Right lobe of liver (tissue), 6 donors: ENCODE results near the gene PDE12. TPM values are rescaled to one million over a fixed set of nuclear protein-coding genes. Genes with fewer than 3 reads are reported as not detected.

Experiments used
- ATAC-seq, 4 donors: fragments of 200-7000 bp; cut with Tn5 transposase; one replicate each; pipeline ENCODE4 v1.9.1; 2020; ENCODE audit warnings: mild to moderate bottlenecking in 4 of 4, moderate library complexity in 4 of 4
- DNase-seq, 3 donors: peaks; one replicate each; pipeline ENCODE4 v3.0.0-alpha.2; 2020
- H3K27ac ChIP-seq, 3 donors: fragments of 200-600 bp; one replicate each; pipeline ENCODE4 v1.8.0; 2022
- H3K27me3 ChIP-seq, 2 donors: fragments of 200-600 bp; one replicate each; pipeline ENCODE4 v1.8.0; 2022
- H3K36me3 ChIP-seq, 4 donors: fragments of 200-600 bp; sonication (generic) in 1 of 4; one replicate each; pipeline versions ENCODE4 v1.5.1 to v1.8.0; 2017 to 2022; ENCODE audit warnings: control low read depth in 1 of 4
- H3K4me1 ChIP-seq, 4 donors: fragments of 200-600 bp; sonication (generic) in 1 of 4; one replicate each; pipeline versions ENCODE4 v1.5.1 to v1.8.0; 2017 to 2022; ENCODE audit warnings: control low read depth in 1 of 4
- H3K4me3 ChIP-seq, 3 donors: fragments of 200-600 bp; one replicate each; pipeline ENCODE4 v1.8.0; 2022
- H3K9me3 ChIP-seq, 4 donors: fragments of 200-600 bp; sonication (generic) in 1 of 4; one replicate each; pipeline versions ENCODE4 v1.5.1 to v1.8.0; 2017 to 2022; ENCODE audit warnings: control low read depth in 1 of 4
- POLR2A ChIP-seq: fragments of 450-650 bp; IDR thresholded peaks from one replicate; pipeline ENCODE4 v1.6.1; 2017; ENCODE audit warnings: antibody characterized with exemption, mild to moderate bottlenecking
- WGBS: methylation state at CpG from one replicate; pipeline ENCODE4 v1.1.6; 2018; ENCODE audit warnings: low coverage, low lambda C conversion rate; ENCODE audit not compliant: insufficient coverage; ENCODE audit errors: missing lambda C conversion rate; 5-methylcytosine and 5-hydroxymethylcytosine counted together
- intact Hi-C, 2 donors: fragments of 100-400 bp; cut with DNase I; formaldehyde crosslinking; loops; one replicate each; pipeline versions ENCODE4 v1.11.2 to v1.14.1; 2022
- total RNA-seq, 6 experiments: library from RNA; depleted of rRNA in 2 of 6; stranded (reverse); fragments of >200 nt in 2 of 6; fragmentation: NEBNext Ultra II Directional in 3 of 6; extraction: Animal tissue kit (Norgen Biotek cat#: 25700) in 3 of 6; gene quantifications; one replicate each; pipeline versions ENCODE4 v1.1.0 to v1.2.4, GENCODE V29; 2016 to 2023
- TF ChIP-seq, protein P1 (sequence below), 4 donors: fragments of 200-600 bp in 3 of 4; fragments of 450-650 bp in 1 of 4; IDR thresholded peaks; one replicate each; pipeline versions ENCODE4 v1.5.1 to v1.8.0; 2016 to 2022; ENCODE audit warnings: antibody characterized with exemption in 4 of 4, mild to moderate bottlenecking in 2 of 4
- donor health status: DM: no; HTN: yes; CAD: no.
- donor health status: DM: no; HTN: no; CAD: no.
- donor health status: DM: no; HTN: no; CAD: no.
- donor health status: DM: no; HTN: yes; CAD: no.
- donor health status: DM: no; HTN: yes; CAD: no.

PDE12 gene
- total RNA-seq, 6 experiments from 2014 or later = 12.1 to 20.7 (median 14.9) TPM

DNA sequence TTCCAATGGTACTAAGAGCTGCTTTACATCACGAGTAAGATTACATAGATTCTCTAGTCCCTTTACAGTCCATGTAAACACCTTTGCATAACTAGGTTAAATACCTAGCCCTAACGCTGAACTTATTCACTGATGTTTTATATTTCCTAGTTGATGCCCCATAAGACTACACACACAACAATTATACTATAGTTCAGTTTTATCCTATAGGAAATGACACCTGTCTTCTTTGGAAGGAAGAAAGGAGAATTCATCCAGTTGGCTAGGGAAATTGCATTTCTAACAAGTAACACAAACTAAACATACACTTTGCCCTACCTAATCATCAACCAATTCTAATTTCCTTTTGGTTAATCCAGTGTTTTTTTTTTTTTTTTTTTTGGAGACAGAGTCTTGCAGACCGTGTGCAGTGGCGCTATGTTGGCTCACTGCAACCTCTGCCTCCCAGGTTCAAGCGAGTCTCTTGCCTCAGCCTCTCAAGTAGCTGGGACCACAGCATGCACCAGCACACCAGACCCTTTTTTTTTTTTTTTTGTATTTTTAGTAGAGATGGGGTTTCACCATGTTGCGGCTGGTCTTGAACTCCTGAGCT lies 13.9 kb downstream of the PDE12 start:
- WGBS = 57% methylated on average over 6 of the region's 6 CpGs
- H3K9me3 ChIP-seq = no peaks in the 10 kb centered on the region

DNA sequence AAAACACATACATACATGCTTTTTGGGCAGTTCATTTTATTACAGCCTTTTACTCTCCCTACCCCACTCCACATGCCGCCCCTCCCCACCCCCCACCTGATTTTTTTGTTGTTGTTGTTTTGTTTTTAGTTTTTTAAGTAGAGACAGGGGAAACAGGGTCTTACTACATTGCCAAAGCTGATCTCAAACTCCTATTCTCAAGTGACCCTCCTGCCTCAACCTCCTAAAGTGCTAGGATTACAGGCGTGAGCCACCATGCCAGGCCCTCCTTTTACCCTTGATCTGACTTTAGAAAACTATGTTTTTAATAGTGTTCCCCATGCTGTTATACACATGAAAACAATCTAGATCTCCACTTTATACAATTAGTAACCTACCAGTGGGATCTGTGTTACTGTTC lies 14.8 kb downstream of the PDE12 start:
- WGBS = 90% methylated on average over 2 of the region's 2 CpGs
- Histone ChIP-seq H3K4me3 (no peak overlapping the region), H3K27me3 (no peaks in the 10 kb centered on the region), H3K36me3 (peaks cover 6 to 44% (median 23%) of the 10 kb centered on the region in 4 donors), H3K27ac (no peak overlapping the region), H3K4me1 (peaks cover 0 to 5% (median 0%) of the 10 kb centered on the region in 4 donors), H3K9me3 (no peaks in the 10 kb centered on the region)
- ATAC-seq = no peak
- TF ChIP-seq, protein P1, sequence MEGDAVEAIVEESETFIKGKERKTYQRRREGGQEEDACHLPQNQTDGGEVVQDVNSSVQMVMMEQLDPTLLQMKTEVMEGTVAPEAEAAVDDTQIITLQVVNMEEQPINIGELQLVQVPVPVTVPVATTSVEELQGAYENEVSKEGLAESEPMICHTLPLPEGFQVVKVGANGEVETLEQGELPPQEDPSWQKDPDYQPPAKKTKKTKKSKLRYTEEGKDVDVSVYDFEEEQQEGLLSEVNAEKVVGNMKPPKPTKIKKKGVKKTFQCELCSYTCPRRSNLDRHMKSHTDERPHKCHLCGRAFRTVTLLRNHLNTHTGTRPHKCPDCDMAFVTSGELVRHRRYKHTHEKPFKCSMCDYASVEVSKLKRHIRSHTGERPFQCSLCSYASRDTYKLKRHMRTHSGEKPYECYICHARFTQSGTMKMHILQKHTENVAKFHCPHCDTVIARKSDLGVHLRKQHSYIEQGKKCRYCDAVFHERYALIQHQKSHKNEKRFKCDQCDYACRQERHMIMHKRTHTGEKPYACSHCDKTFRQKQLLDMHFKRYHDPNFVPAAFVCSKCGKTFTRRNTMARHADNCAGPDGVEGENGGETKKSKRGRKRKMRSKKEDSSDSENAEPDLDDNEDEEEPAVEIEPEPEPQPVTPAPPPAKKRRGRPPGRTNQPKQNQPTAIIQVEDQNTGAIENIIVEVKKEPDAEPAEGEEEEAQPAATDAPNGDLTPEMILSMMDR (IDR thresholded peaks at IDR 0.05) = no peak
- no peak for TF ChIP-seq POLR2A
- no peak for DNase-seq
- intact Hi-C loops = no loop called here

More for the DNA sequence above, 13.9 kb downstream of the PDE12 start:
- H3K27me3 ChIP-seq = no peaks in the 10 kb centered on the region
- peak in 3 of 4 donors; percentile 26 to 55 (median 40) for ATAC-seq
- no peak overlapping the region for H3K4me3 ChIP-seq
- H3K36me3 ChIP-seq = peaks cover 6 to 35% (median 19%) of the 10 kb centered on the region in 4 donors
- TF ChIP-seq, protein P1 (IDR thresholded peaks at IDR 0.05) = no peak
- no peak for TF ChIP-seq POLR2A
- intact Hi-C loops = no loop called here
- peaks cover 0 to 5% (median 0%) of the 10 kb centered on the region in 4 donors for H3K4me1 ChIP-seq
- H3K27ac ChIP-seq = no peak overlapping the region
- no peak for DNase-seq

DNA sequence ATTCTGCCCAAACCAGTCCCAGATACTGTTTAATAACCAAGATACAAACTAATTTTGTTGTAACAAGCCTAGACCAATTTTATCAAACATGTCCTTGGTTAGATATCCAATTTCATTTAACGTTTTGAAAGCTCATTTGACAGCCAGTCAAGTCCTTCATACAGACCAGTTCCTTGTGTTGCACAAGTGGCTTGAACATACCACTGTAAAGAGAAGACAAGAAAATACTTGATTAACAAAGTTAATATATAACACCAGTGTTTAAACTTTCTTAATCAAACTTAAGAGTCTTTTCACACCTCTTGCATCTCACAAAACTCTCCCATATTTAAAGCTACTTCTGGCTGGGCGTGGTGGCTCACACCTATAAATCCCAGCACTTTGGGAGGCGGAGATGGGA lies 16.0 kb downstream of the PDE12 start:
- Histone ChIP-seq H3K4me1 (peaks cover 0 to 5% (median 0%) of the 10 kb centered on the region in 4 donors), H3K27me3 (no peaks in the 10 kb centered on the region), H3K9me3 (no peaks in the 10 kb centered on the region), H3K4me3 (no peak overlapping the region), H3K36me3 (peaks cover 6 to 54% (median 24%) of the 10 kb centered on the region in 4 donors), H3K27ac (no peak overlapping the region)
- intact Hi-C loops = no loop called here
- ATAC-seq (no peak), DNase-seq (no peak)
- TF ChIP-seq POLR2A = no peak
- TF ChIP-seq, protein P1 (IDR thresholded peaks at IDR 0.05) = no peak
- 78% methylated on average over 3 of the region's 3 CpGs for WGBS

DNA sequence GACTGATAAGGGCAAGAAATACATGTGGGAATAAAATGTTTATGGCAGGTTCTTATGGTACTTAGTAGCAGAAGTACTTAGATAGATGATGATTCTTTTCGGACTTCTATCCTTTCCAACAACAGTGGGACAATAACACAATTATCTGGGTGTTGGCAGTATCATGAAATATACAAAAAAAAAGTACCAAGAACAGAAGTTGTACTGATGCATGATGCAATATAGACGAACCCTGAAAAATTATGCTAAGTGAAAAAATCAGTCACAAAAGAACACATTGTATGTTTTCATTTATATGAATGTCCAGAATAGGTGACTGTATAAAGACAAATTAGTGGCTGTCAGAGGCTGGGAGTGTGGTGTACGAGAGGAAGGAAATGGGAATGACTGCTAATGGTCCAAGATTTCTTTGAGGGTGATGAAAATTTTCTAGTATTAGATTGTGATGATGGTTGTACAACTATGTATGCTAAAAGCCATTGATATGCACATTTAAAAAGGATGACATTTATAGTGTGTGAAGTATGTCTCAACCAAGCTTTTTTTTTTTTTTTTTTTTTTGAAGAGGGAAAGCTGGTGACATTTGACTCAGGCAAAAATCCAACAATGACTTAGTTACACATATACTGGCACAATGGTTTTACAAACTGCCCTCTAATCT lies 20.0 kb downstream of the PDE12 start:
- intact Hi-C loops = no loop called here
- H3K4me1 ChIP-seq = no peaks in the 10 kb centered on the region
- H3K27me3 ChIP-seq = no peaks in the 10 kb centered on the region
- DNase-seq = no peak
- no peak for ATAC-seq
- 76% methylated on average over 3 of the region's 3 CpGs for WGBS
- peaks cover 6 to 76% (median 33%) of the 10 kb centered on the region in 4 donors for H3K36me3 ChIP-seq
- H3K9me3 ChIP-seq = no peaks in the 10 kb centered on the region
- no peak overlapping the region for H3K27ac ChIP-seq
- no peak for TF ChIP-seq POLR2A
- TF ChIP-seq, protein P1 (IDR thresholded peaks at IDR 0.05) = no peak
- no peak overlapping the region for H3K4me3 ChIP-seq
